ENCODE results near the gene MARCHF3. TPM values are rescaled to one million over a fixed set of nuclear protein-coding genes. Genes with fewer than 3 reads are reported as not detected.
"Not testable (repeated sequence)": the region's sequence is repeated elsewhere in the genome, so short reads cannot be mapped to it uniquely, and the experiment has no call there.

Gene MARCHF3
- polyA plus RNA-seq, 3 donors = 2.8 to 37.9 (median 29.9) TPM

DNA sequence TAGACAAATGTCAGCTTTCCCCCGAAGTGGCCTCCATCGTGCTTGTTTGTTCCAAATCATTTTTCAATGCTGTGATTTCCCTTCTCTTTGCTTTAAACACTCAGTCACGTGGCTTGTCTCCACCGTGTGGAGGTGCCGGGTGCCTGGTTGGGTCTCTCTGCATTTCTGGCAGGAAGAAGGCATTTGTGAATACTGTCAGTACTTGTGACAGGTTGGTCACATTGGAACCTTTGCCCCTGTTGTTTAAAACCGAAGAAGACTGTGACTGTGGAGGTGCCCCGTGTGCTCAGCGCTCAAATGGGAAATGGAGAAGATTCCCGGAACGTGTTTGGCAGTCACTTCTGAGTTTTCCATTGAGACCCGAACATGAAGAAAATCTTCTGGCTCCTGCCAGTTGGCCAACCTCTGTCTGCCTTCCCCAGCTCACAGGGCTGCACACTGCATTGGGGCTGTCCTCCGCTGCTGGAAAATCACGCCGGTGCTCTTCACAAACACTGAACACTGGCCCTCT lies 178.8 kb downstream of the MARCHF3 start:
- 33 to 55% (median 52%) methylated on average over 14 of the region's 14 CpGs for WGBS, 3 donors
- H3K27ac ChIP-seq (ENCODE audit: low read depth, low read length) = peak overlapping the region; percentile 48

DNA sequence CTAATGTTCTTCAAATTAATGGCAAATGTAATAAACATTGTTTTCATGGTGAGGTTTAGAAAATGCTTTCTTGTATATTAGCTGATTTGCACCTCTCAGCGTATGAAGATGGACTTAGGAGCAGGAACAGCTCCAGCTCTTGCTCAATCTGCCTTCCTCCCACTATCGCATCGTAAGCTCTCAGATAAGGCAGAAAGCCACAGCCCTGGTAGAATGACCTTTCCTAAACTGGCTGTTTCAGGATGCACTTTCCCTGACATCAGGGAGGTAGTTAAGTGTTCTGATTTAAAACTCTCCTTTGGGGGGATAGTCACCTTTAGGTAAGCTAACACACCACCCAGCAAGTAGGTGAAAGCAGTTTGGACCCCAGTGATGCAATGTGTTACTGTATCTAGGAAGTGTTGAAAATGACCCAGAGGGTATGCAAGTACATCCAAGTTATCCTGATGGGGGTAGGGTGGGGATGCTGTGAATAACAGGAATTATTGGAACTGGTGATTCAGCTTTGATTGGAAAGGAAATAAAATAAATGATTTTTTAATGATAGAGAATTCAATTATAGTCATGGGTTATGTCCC lies 181.2 kb downstream of the MARCHF3 start:
- H3K27ac ChIP-seq (ENCODE audit: low read depth, low read length) = no peak overlapping the region
- 25 to 46% (median 43%) methylated on average over 3 of the region's 3 CpGs for WGBS, 3 donors

DNA sequence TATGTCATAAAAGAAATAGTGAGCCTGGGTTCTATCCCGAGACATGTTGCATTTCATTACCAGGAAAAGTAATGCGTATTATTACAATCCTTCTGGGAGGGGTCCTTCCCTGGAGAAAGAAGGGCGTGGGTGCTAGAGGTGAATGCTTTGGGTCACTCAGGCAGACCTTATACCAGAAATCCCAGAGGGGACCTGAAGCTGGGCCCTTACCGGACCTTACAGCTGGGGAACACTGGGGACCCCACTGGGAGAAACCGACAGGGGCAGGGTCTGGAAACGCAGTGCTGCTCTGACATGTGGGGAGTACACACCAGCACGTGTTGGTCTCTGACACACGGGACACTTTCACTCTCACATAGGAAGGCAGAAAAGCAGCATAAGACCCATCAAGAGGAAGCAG lies 182.1 kb downstream of the MARCHF3 start:
- WGBS, 3 donors = 61 to 77% (median 66%) methylated on average over 8 of the region's 8 CpGs
- peak overlapping the region; percentile 56 for H3K27ac ChIP-seq (ENCODE audit: low read depth, low read length)

DNA sequence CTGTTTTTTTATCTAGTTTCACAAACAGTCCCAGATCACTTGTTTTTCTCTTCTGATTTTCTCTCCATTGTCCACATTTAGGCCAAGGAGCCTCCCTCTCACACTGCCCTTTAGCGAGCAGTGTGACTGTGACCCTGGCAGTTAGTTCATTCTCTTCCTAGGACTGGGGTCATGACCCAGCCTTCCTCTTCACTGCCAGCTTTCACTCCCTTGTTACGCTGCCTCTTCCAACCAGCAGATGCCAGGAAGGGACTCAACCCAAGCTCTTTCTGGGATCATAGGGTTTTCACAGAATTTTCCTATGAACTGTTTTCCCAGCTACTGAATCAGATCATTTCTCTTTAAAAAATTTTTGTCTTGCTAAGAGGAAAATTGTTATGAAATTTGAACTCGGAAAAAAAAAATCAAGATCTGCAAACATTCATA lies 182.5 kb downstream of the MARCHF3 start:
- 38 to 81% (median 54%) methylated on average over 3 of the region's 3 CpGs for WGBS, 3 donors
- H3K27ac ChIP-seq (ENCODE audit: low read depth, low read length) = peak overlapping the region; percentile 19

DNA sequence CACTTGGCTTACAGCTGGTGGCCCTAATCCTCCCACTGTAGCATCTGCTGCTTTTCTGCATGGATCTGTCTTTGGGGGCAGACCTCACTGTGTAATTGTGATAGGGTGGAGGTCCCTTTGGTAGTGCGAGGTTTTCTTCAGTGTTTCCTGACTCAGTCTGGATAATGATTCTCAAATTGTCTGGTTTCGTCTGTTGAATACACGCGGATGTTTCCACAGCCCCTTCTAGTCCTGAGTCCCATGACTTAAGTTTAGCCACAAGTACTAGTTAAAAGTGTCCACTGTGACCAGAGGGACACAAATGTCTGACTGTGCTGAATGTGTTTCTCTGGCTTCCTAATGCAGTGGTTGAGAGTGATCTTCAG lies 182.9 kb downstream of the MARCHF3 start:
- H3K27ac ChIP-seq (ENCODE audit: low read depth, low read length) = peak overlapping the region; percentile 19

DNA sequence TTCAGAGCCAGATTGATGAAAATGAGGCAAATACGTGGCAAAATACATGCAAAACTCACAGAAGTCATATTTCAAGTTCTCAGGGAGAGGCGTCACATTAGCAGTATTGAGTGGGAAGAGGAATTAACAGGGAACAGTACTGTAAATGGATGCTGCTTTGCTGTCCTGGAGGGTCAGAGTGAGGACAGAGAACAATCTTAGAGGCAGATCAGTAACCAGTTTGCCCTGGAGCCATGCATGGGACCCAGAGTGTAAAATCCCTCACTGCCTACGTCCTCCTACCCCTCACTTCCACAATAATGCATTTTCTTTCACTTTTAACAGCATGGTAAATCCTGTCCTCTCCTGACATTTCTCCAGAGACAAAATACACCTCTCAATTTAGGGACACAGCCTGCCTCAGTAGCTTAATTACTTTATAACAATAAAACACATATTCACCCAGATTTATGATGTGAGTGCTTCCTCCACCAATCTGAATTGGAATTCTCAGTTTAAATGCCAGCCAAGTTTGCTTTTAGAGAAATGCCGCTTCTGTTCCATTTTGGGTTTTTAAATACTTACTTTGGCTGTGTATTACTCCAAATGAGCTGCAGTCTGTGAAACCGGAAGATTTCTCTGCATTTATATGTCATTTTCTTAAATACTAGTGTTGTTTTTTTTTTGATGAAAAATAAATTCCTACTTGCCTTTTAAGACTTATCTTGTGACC lies 183.5 kb downstream of the MARCHF3 start:
- WGBS, 3 donors = 68 to 86% (median 71%) methylated on average over 5 of the region's 5 CpGs
- no peak overlapping the region for H3K27ac ChIP-seq (ENCODE audit: low read depth, low read length)

More for the DNA sequence above, 182.9 kb downstream of the MARCHF3 start:
- WGBS, 3 donors = 65 to 87% (median 66%) methylated on average over 4 of the region's 4 CpGs

DNA sequence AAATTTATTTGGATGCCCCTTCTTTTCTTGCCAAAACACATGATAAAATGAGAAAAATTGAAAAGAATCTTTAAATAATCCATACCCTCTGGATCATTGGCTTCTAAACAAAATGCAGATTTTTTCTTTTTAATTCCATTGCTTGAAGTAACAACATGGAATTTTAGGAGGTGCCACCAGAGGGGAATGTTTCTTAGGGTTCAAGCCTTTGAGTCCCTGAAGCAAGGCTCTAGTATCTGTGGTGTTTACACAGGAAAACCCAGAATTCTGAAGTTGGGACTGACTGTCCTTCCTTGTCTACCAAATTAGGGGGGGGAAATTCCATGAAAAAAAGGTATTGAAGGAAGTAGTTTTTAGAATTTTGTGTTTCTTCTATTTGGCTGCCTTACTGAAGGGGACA lies 184.0 kb downstream of the MARCHF3 start:
- no peak overlapping the region for H3K27ac ChIP-seq (ENCODE audit: low read depth, low read length)

DNA sequence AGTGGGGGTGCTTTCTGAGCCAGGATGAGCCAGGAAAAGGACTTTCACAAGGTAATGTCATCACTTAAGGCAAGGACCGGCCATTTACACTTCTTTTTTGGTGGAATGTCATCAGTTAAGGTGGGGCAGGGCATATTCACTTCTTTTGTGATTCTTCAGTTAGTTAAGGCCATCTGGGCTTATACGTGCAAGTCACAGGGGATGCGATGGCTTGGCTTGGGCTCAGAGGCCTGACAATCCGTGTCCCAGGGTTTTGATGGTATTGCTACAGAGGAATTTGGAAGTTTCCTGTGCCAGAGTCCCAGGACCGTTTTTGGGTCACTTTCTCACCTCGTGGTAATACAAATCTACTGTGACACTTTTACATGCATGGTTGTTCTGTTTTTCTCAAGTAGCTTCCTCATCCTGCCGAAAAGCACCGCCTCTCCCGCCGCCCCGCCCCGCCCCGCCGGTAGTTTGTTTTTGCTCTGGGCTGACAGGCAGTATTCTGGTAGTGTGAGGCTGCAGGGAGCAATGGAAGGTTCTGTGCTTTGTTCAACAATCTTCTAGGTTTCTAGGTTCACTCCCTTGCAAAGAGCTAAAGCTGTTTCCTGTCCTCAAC lies 184.8 kb downstream of the MARCHF3 start:
- WGBS, 3 donors = 23 to 32% (median 27%) methylated on average over 14 of the region's 14 CpGs
- not testable (repeated sequence) for H3K27ac ChIP-seq (ENCODE audit: low read depth, low read length)

DNA sequence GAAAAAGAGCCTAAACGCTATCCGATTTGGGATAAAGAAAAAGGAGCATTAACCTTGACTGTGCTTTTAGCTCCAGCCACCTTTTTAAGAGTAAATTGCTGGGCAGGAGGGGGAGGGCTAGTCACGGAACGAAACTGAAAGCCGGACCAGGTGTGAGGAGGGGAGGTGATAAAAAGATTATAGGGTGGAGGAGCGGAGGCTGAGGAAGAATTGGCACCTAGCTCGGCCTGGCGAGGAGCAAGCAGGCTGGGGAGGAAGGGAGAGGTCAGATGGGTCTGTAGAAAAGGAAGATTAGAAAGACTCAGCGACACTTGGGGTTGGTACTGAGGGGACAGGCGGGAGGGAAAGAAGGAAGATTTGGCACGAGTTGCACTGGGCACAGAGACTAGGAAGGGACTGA lies 187.0 kb downstream of the MARCHF3 start:
- 49 to 70% (median 70%) methylated on average over 11 of the region's 11 CpGs for WGBS, 3 donors
- H3K27ac ChIP-seq (ENCODE audit: low read depth, low read length) = not testable (repeated sequence)

DNA sequence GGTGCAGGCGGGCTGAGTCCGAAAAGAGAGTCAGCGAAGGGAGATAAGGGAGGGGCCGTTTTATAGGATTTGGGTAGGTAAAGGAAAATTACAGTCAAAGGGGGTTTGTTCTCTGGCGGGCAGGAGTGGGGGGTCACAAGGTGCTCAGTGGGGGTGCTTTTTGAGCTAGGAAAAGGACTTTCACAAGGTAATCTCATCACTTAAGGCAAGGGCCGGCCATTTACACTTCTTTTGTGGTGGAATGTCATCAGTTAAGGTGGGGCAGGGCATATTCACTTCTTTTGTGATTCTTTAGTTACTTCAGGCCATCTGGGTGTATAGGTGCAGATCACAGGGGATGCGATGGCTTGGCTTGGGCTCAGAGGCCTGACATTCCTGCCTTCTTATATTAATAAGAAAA lies 191.0 kb downstream of the MARCHF3 start:
- H3K27ac ChIP-seq (ENCODE audit: low read depth, low read length) = not testable (repeated sequence)
- 79 to 87% (median 86%) methylated on average over 7 of the region's 7 CpGs for WGBS, 3 donors

DNA sequence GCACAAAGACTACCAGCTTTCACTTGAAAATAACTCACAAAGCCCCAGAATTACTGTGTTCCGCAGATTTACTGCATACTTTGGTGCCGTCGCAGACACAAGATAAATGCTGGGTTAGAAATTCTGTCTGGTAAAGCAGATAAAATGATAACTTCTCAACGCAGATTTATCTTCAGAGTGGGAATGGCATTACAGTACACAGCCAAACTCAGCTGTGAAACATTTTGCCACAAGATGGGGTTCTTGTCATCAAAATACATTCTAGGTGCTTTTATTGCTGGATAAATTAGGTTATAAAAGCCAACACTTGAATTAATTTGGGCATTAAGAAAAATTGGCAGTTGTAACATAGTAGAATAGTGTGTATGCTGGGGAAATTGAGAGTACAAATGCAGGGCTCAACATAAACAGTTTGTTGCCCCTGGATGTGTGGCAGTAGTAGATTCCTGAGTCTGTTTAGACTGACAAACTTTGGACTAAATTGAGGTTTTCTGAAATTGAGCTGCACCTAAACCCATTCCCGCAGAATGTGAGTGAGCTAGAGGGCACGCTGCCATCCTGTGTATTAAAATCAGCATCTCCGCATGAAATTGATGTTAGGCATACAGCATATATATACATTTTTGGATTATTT lies 192.3 kb downstream of the MARCHF3 start:
- no peak overlapping the region for H3K27ac ChIP-seq (ENCODE audit: low read depth, low read length)
- 77 to 82% (median 81%) methylated on average over 7 of the region's 7 CpGs for WGBS, 3 donors

DNA sequence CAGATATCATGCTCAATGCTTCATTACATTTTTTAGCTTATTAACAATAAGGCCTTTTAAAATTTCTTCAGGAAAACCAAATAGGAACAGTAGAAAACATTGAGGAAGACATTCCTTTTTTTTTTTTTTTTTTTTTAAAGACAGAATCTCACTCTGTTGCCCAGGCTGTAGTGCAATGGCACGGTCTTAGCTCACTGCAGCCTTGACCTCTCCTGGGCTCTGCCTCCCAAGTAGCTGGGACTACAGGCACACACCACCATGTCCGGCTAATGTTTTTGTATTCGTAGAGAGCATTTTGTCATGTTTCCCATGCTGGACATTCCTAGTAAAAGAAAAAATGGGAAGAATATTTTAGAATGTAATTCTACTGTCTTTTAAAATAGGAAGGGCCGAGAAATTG lies 193.1 kb downstream of the MARCHF3 start:
- WGBS, 3 donors = 94 to 97% (median 97%) methylated on average over 4 of the region's 4 CpGs
- no peak overlapping the region for H3K27ac ChIP-seq (ENCODE audit: low read depth, low read length)

DNA sequence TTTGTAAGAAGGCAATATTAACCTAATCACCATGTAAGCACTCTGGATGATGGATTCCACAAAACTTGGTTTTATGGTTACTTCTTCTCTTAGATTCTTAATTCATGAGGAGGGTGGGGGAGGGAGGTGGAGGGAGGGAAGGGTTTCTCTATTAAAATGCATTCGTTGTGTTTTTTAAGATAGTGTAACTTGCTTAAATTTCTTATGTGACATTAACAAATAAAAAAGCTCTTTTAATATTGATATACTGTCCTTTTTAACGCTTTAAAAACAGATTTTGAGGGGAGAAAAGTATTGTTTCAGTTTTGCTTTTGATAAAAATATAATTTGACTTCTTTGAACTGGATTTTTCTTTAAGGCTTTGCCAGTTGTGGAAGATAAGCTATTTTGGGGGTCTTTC lies 193.6 kb downstream of the MARCHF3 start:
- WGBS, 3 donors = 97% methylated on average over 2 of the region's 2 CpGs
- no peak overlapping the region for H3K27ac ChIP-seq (ENCODE audit: low read depth, low read length)

DNA sequence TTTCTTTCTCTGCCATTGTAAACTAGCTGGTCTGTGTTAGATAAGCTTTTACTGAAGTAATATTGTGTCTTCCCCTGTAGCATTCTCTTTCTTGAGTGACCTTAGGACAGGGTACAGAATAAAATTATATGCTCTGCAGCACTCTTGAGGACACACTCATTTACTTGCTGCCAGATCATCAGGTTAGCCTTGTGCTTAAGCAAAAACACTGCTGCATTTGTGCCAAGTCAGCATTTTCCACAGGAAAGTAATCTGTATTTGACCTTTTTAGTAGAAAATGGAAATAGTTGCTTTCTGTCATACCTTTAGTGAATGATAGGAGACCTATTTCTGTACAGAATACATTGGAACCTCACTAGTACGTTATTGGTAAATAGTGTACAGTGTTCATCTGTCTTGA lies 199.2 kb downstream of the MARCHF3 start:
- no peak overlapping the region for H3K27ac ChIP-seq (ENCODE audit: low read depth, low read length)
- WGBS, 3 donors = 85 to 93% (median 87%) methylated on average over 1 of the region's 1 CpG

DNA sequence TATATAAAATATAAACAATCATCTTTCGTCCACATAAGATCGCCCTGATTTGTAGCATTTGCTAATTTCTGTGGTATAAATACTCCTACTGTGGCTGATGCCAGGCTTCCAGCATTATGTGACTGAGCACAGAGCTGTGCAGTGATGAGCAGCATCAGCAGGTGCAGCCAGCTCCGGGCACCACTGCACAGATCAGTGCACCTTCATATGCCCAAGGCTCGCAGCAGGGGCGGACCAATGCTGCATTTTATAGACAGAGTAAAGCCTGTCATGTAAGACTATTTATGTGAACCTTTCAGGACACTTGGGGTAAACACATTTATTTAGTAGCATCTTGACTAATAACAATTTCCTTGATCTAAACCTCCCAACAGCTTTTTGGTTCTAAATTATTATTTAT lies 200.3 kb downstream of the MARCHF3 start:
- WGBS, 3 donors = 85 to 97% (median 97%) methylated on average over 5 of the region's 5 CpGs
- H3K27ac ChIP-seq (ENCODE audit: low read depth, low read length) = no peak overlapping the region

DNA sequence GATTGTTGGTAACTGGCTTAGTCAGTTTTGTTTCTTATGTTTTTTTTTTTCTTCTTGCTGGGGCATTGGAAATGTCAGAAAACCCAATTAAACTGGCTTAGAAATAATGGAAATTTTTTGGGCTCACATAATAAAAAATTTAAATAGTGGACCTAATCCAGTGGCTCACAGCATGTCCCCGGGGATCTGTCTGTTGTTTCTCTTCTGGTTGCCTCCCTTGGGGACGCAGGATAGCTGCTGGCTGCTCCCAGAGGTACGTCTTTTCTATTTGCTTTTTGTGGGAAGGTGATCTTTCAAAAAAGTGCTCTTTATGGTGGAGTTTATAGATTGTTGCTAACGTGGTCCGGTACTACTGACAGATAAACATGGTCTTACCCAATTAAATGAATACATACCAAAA lies 201.3 kb downstream of the MARCHF3 start:
- H3K27ac ChIP-seq (ENCODE audit: low read depth, low read length) = no peak overlapping the region
- WGBS, 3 donors = 94 to 96% (median 94%) methylated on average over 5 of the region's 5 CpGs

DNA sequence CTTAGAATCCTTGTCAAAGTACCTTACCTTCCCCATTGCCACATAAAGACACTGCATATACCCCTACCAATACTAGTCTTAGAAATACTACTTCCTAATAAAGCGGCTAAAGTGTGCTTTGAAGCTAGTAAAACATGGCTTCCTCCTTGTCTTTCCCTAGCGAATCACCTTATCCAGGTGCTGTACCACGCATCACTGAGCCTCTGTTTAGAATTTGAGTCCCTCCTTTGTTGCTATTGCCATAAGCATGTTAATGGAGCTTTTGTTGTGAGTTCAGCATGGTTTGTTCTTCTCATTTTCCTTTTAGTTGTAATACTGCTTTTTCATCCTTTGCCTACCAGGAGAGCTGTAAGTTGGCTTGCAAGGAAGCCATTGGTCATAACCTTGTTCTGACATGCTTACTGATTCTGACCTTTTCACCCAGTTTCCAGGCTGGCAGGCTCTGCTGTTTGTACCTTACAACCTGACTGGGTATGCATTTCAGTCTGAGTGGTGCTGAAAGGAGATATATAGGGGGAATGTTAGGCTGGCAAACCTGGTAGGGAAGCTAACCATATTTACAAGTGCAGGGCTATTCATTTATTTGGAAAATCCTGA lies 203.6 kb downstream of the MARCHF3 start:
- WGBS, 3 donors = 67 to 89% (median 80%) methylated on average over 3 of the region's 3 CpGs
- no peak overlapping the region for H3K27ac ChIP-seq (ENCODE audit: low read depth, low read length)

DNA sequence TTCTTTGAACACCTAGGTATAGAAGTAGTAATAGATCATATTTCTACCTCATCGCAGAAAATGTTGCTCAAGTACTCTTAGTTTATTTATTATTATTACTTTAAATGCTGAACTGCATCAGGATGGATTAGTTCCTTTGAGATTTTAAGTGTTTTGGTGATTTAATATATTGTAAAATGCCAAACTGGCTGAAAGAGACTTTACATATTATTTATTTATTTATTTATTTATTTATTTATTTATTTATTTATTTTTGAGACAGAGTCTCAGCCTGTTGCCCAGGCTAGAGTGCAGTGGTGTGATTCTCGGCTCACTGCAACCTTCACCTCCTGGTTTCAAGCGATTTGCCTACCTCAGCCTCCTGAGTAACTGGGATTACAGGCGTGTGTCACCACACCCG lies 211.1 kb downstream of the MARCHF3 start:
- H3K27ac ChIP-seq (ENCODE audit: low read depth, low read length) = no peak overlapping the region
- WGBS, 3 donors = 97 to 99% (median 97%) methylated on average over 5 of the region's 5 CpGs

DNA sequence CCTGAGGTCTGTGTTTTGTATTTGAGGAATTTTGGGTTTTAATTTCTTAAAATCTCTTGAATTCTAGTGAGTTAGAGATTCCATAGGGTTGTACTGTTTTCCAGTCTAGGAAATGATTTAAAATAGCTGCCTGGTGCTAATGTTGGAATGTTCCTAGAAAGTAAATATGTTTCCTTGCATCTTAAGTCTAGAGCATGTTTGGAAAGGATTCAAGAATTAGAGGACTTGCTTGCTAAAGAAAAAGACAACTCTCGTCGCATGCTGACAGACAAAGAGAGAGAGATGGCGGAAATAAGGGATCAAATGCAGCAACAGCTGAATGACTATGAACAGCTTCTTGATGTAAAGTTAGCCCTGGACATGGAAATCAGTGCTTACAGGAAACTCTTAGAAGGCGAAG lies 211.6 kb downstream of the MARCHF3 start:
- no peak overlapping the region for H3K27ac ChIP-seq (ENCODE audit: low read depth, low read length)
- WGBS, 3 donors = 95 to 98% (median 97%) methylated on average over 4 of the region's 4 CpGs
